MM.1S (cell line): ENCODE results near the gene PTPRR.

Experiments used
- EZH2 ChIP-seq: fragments of 300-600 bp; sonication (generic); optimal IDR thresholded peaks from 2 replicates; pipeline ENCODE3; 2017; ENCODE audit warnings: low read depth, mild to moderate bottlenecking, antibody characterized with exemption, low read length, mixed read lengths
- EZH2phosphoT487 ChIP-seq: fragments of 300-600 bp; sonication (generic); IDR thresholded peaks from 2 replicates; pipeline ENCODE4 v1.6.1; 2018; ENCODE audit warnings: antibody characterized with exemption, low read length
- TF ChIP-seq, protein P1 (sequence below): fragments of 300-600 bp; sonication (generic); IDR thresholded peaks from 2 replicates; pipeline ENCODE4 v1.5.1; 2016; ENCODE audit warnings: antibody characterized with exemption, low read length, mixed read lengths

DNA sequence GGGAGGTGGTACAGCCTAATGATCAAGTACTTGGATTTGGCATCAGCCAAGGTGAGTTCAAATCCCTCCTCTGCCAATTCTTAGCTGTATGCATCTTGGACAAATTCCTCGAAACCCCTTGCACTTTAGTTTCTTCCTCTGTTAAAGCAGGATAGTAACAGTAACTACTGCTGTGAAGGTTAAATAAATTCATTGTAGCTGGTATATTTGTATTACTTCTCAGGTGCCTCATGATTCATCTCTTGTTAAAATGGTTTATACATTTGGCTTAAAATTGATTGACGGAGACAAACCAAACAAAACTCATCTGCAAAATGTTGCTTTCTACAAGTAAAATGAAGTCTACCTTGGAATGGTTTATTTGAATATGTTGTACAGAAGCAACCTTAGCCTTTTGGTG, 281.0 kb downstream of the PTPRR start:
- TF ChIP-seq EZH2 (no peak), EZH2phosphoT487 (no peak)
- TF ChIP-seq, protein P1, sequence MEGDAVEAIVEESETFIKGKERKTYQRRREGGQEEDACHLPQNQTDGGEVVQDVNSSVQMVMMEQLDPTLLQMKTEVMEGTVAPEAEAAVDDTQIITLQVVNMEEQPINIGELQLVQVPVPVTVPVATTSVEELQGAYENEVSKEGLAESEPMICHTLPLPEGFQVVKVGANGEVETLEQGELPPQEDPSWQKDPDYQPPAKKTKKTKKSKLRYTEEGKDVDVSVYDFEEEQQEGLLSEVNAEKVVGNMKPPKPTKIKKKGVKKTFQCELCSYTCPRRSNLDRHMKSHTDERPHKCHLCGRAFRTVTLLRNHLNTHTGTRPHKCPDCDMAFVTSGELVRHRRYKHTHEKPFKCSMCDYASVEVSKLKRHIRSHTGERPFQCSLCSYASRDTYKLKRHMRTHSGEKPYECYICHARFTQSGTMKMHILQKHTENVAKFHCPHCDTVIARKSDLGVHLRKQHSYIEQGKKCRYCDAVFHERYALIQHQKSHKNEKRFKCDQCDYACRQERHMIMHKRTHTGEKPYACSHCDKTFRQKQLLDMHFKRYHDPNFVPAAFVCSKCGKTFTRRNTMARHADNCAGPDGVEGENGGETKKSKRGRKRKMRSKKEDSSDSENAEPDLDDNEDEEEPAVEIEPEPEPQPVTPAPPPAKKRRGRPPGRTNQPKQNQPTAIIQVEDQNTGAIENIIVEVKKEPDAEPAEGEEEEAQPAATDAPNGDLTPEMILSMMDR: no peak
